GM21360 (cell line): ENCODE measurements around the gene SRXN1.

Experiments used
- ATAC-seq: cut with Tn5 transposase; IDR thresholded peaks from one replicate; pipeline ENCODE4 v1.9.1; 2021; ENCODE audit warnings: mild to moderate bottlenecking, moderate library complexity; ENCODE audit not compliant: unreplicated experiment

SRXN1 gene

GRCh38 chr20:675453-676314 is 22.7 kb upstream of the SRXN1 start, which contains the start of gene SCRT2:
TSS of gene SCRT2 (minus strand) at chr20:675802. CDS start at chr20:675601, 201 bp downstream.
- ATAC-seq: no peak

DNA sequence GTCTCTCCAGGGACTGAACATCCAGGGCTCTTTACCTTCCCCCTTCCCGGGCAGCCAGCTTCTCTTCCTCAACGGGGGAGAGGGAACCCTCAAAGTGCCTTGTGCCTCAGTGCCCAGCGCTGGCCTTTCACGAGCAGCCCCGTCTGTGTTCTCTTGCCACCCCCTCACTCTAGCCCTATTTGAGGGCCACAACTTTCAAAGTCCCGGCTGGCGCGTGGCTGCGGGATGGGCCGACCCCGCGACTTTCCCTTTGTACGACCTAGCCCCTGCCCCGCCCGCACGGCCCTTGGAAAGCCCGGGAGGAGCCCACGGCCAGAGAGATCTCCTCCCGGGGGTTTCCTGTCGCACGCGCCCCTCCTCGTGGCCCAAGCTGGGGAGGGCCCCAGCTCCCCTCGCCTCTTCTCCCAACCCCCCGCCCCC is 22.0 kb upstream of the SRXN1 start:
- ATAC-seq: no peak

DNA sequence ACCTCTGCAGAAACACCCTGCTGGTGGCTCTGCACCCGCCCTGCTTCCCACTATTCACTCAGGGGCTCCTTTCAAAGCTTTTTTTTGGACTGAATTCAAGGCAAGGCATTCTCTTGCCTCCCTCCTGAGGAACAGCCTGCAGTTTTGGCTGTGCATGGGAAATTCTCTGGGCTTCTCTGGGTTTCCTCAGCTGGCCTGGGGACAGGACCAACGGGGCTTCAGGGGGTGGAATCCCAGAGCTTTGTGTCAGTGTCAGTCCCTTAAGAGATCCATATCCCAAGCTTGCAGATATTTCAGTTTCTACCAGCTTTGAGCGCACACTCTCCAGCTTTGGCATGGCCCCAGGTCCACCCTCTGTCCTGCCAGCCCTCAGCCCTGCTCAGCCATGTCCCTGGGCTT is 20.6 kb upstream of the SRXN1 start:
- ATAC-seq: no peak

GRCh38 chr20:672963-673602 is 20.1 kb upstream of the SRXN1 start:
- no peak for ATAC-seq

DNA sequence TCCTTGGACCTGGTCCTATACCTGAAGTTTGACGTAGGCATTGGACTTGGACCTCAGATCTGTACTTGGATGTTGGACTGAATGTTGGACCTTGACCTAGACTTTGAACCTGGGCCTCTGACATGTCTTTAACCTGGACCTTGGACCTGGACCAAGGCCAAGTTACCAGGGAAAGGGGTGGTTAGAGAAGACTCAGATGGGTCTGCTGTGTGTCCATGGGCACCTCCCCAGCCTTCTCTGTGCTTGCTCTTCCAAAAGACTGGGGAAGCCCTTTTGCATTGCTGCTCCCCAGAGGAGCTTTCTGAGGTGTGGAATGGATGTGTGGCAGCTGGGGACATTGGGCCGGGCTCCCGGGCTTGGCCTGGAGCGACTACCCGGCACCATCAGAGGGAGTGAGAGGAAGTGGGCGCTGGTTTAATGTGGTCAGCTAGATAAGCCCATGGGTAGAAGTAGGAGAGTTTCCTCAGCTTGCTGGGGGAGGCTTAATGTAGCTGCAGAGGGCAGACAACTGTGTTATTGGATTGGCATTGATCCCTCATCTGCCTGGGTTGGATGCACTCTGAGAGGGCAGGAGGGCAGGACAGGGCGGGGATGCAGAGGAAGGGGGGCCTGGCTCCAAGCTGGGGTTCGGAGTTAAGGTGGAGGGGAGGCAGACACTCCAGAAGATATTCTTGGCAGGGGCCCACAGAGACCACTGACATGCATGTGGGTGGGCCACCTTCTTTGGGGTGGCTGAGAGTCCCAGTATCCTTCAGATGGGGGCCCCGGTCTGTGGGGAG is 18.4 kb upstream of the SRXN1 start:
- no peak for ATAC-seq

- ATAC-seq: no peak
Measured at GRCh38 chr20:669573-669972, 16.6 kb upstream of the SRXN1 start.

- no peak for ATAC-seq
Measured at GRCh38 chr20:668638-669037, 15.6 kb upstream of the SRXN1 start.

- ATAC-seq: no peak
Measured at GRCh38 chr20:668050-668449, 15.1 kb upstream of the SRXN1 start.

- no peak for ATAC-seq
Measured at GRCh38 chr20:667351-668034, 14.5 kb upstream of the SRXN1 start.

DNA sequence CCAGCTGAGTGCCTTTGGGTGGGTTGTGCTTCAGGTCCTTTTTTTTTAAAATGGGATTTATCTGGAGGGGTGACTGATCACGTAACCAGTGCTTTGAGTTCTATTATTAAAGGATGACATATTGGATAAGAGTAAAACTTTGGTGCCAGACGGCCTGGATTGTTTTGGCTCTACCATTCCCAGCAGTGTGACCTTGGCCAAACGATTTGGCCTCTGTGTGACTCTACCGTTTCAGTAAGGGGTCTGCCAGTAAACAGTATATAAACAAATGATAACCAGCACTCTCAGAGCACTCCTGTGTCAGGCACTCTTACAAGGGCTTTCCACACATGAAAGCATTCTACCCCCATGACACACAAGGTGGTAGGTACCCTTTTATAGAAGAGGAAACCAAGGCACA is 13.9 kb upstream of the SRXN1 start:
- ATAC-seq: no peak

DNA sequence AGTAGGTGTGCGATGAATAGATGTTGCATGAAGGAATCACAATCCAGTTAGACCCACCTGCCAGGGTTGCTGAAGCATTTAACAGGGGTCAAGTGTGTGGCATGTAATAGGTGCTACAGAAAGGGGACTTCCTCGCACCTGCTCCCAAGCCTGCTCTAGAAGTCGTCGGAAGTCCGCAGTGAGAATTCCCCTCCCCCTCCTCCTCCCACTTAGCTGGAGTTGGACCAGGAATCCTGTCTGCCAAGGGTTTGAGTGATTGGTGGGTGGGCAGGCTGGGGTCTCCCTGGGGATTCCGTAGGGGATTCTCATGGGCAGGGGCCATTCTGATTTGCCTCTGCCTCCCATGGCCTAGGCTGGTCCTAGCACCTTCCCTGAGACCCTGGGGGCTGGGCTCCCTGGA is 12.3 kb upstream of the SRXN1 start:
- ATAC-seq: no peak

- no peak for ATAC-seq
Measured at GRCh38 chr20:664576-664975, 11.6 kb upstream of the SRXN1 start.

DNA sequence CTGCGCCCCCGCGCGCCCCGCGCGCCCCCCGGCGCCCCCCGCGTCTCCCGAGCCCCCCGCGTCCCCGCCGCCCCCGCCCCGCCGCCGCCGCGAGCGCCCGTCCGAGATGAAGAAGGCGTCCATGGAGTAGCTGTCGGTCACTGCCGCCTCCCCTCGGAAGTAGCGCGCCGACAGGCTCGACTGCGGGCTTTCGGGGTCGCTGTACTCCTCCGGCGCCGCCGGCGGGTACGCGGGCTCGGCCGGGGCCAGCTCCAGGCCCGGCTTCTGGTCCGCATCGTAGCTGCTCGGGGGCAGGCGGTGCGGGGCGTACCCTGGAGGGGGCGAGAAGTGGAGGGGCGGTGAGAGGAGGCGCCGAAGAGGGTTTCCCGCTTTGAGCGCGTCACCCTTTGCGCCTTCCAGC is 11.2 kb upstream of the SRXN1 start:
- ATAC-seq: no peak

GRCh38 chr20:663315-664090 is 10.5 kb upstream of the SRXN1 start:
- no peak for ATAC-seq

DNA sequence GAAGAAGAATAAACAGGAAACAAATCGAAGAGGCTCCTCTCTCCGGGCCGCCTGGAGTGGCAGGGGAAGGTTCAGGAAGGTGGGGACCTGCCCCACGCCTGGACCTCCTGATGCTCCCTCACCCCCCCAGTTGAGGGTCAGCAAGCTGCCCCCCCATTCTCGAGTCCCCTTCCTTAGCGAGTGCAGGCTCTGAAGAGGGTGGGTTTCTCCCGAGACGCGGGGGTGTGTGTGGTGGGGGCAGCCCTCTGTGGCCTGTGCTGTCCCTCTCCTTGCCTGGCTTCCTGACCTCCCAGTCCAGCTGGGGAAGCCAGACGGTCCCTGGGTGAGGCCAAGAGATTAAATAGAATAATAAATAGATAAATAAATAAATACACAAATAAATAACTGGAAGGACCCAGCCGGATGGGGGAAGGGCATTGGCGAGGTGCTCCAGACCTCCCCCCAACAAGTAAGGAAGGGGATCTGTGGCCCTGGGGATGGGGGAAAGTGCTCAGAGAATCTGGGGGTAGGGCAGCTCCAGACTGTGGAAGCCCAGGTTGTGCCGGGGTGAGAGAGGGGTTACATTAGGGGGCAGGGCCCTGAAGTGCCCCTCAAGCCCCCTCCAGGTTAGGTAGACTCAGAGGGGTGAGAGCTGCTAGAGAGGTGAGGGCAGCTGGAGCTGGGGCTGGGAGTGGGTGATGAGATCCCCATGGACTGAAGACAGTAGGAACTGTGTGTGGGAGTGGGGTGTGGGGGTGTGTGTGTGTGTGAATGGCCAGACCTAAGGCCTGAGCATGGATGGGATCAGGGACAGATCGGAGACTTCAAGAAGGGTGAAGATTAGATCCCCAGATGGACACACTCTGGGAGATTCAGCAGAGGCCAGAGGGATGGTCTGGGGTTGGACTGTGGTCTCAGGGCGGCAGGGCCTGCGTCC is 9.5 kb upstream of the SRXN1 start:
- no peak for ATAC-seq

DNA sequence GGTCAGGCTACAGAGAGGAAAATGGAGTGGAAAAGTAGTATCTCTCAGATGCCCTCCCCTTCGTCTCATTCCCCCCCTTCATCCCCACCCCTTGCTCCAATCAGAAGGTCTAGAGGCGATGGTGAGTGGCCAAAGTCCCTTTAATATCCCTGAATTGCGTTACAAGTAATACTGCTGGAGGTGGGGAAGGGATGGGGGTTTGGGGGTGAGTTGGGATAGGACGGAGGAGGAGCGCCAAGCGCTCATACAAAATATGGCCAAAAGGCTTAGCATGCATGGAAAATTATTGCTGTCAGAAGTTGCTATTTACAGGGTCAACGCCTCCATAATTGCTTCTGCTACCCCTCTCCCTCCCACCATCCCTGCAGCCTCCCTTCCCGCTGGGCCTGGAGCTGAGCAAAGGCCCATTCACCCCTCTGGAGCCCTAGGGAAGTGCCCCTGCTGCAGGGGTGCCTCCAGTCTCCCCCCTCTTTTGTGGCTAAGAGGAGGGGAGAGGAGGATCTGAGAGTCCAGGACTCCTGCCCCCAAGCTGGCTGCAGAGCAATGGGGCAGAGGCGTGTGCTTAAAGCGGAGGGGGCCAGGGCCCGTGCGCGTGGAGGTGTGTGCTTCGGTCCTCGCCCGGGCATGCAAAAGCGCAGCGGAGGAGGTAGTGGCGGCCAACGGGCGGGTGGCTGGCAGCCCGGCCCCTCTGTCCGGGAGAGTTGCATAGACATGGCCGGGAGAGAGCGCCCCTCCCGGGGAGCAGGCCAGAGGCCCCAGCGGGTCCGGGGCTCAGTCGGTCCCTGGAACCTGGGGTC is 8.7 kb upstream of the SRXN1 start:
- no peak for ATAC-seq

GRCh38 chr20:658731-659291 is 5.8 kb upstream of the SRXN1 start:
- ATAC-seq: no peak

- no peak for ATAC-seq
Measured at GRCh38 chr20:658202-658601, 5.2 kb upstream of the SRXN1 start.
